ENCODE data around the gene HTR2C. TPM values are rescaled to one million over a fixed set of nuclear protein-coding genes. Genes with fewer than 3 reads are reported as not detected.

Gene HTR2C
- total and polyA plus RNA-seq, 2 of the 4 experiments (the other 2 are of a cell fraction), result not detected

GRCh38 chrX:114599305-114599704 lies 15.4 kb downstream of the HTR2C start:
- no TSS peak for BruUV-seq (replicated peaks)
- WGBS, 2 experiments (ENCODE audit: extremely low coverage in 2 of 2, insufficient read length in 1 of 2), result no CpG with 5 or more reads among the region's 1 CpG
- no peak overlapping the region for H2BK120ac ChIP-seq (ENCODE audit: low read depth, low read length)

More at GRCh38 chrX:114599305-114599704, 15.4 kb downstream of the HTR2C start:
- Histone ChIP-seq H3K4ac (ENCODE audit: low read depth, low read length) (no peak overlapping the region), H3K9ac (ENCODE audit: low read depth, low read length) (no peak overlapping the region), H3K4me1 (ENCODE audit: control insufficient read depth, insufficient read depth, low read length) (no peaks in the 10 kb centered on the region), H3K36me3 (ENCODE audit: control insufficient read depth, insufficient read depth, low read length) (no peaks in the 10 kb centered on the region), H2AFZ (replicated peaks; ENCODE audit: low read length, poor library complexity) (no peak overlapping the region), H2AK5ac (ENCODE audit: low read depth, low read length) (no peak overlapping the region), H3K4me2 (ENCODE audit: low read depth, low read length) (no peak overlapping the region), H2BK5ac (ENCODE audit: low read depth, low read length, poor library complexity, severe bottlenecking) (no peak overlapping the region), H3K23ac (ENCODE audit: low read depth, low read length) (no peak overlapping the region), H3K14ac (replicated peaks; ENCODE audit: low read depth, low read length) (no peak overlapping the region), H3K27ac (ENCODE audit: insufficient read depth, low read length) (no peak overlapping the region), H2AK9ac (replicated peaks; ENCODE audit: low read depth, low read length, poor library complexity) (no peak overlapping the region), H2BK20ac (ENCODE audit: low read depth, low read length) (no peak overlapping the region), H3K4me3 (ENCODE audit: insufficient read depth, low read depth, low read length) (no peak overlapping the region), H3K9me1 (ENCODE audit: insufficient read depth, low read length) (no peaks in the 10 kb centered on the region), H3K18ac (ENCODE audit: low read depth, low read length) (no peak overlapping the region), H2BK15ac (ENCODE audit: low read depth, low read length) (no peak overlapping the region), H3K9me3 (ENCODE audit: control insufficient read depth, insufficient read depth, low read length) (no peaks in the 10 kb centered on the region), H3K56ac (ENCODE audit: extremely low read depth, insufficient read depth, low read length) (no peak overlapping the region), H3K79me1 (ENCODE audit: low read depth in 1 of 2, low read length in 2 of 2) (no peaks in the 10 kb centered on the region), H4K5ac (ENCODE audit: low read depth, low read length) (no peak overlapping the region), H4K8ac (ENCODE audit: low read depth in 2 of 2, low read length in 2 of 2) (no peak overlapping the region), H4K91ac (ENCODE audit: insufficient read depth, low read depth, low read length) (no peak overlapping the region), H3K27me3 (ENCODE audit: control insufficient read depth, insufficient read depth, low read length) (no peaks in the 10 kb centered on the region), H4K20me1 (ENCODE audit: insufficient read depth, low read length) (no peaks in the 10 kb centered on the region)
- dilution Hi-C loops (cut with HindIII; ENCODE audit: low sequenced_read_pairs, unreplicated experiment), result no loop called here
- in situ Hi-C loops (cut with MboI; ENCODE audit: low sequenced_read_pairs), result no loop called here
- no peak for DNase-seq
- intact Hi-C loops (cut with micrococcal nuclease), result no loop called here
- ATAC-seq (ENCODE audit: low read depth), result no peak
- ChIA-PET CTCF (no interaction called here), POLR2A (ENCODE audit: unreplicated experiment) (no interaction called here)
- no peak for TF ChIP-seq CEBPB (IDR thresholded peaks at IDR 0.05; ENCODE audit: low read depth, low read length)
- no peak for TF ChIP-seq MAFK (IDR thresholded peaks at IDR 0.05; ENCODE audit: low read depth, low read length)
- no peak for TF ChIP-seq FOS (IDR thresholded peaks at IDR 0.05; ENCODE audit: low read depth, low read length)
- TF ChIP-seq, protein P1, sequence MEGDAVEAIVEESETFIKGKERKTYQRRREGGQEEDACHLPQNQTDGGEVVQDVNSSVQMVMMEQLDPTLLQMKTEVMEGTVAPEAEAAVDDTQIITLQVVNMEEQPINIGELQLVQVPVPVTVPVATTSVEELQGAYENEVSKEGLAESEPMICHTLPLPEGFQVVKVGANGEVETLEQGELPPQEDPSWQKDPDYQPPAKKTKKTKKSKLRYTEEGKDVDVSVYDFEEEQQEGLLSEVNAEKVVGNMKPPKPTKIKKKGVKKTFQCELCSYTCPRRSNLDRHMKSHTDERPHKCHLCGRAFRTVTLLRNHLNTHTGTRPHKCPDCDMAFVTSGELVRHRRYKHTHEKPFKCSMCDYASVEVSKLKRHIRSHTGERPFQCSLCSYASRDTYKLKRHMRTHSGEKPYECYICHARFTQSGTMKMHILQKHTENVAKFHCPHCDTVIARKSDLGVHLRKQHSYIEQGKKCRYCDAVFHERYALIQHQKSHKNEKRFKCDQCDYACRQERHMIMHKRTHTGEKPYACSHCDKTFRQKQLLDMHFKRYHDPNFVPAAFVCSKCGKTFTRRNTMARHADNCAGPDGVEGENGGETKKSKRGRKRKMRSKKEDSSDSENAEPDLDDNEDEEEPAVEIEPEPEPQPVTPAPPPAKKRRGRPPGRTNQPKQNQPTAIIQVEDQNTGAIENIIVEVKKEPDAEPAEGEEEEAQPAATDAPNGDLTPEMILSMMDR (conservative IDR thresholded peaks at IDR 0.05; ENCODE audit: low read depth, low read length), result no peak
- TF ChIP-seq BHLHE40 (IDR thresholded peaks at IDR 0.05; ENCODE audit: low read depth, low read length), result no peak
- TF ChIP-seq CHD1 (IDR thresholded peaks at IDR 0.05; ENCODE audit: low read depth, low read length), result no peak
- TF ChIP-seq MAZ (IDR thresholded peaks at IDR 0.05; ENCODE audit: borderline replicate concordance, low read depth, low read length), result no peak
- TF ChIP-seq NFE2L2 (IDR thresholded peaks at IDR 0.05; ENCODE audit: low read depth, low read length), result no peak
- TF ChIP-seq RCOR1 (IDR thresholded peaks at IDR 0.05; ENCODE audit: insufficient replicate concordance, low read length), result no peak
- no peak for TF ChIP-seq ELK1 (IDR thresholded peaks at IDR 0.05; ENCODE audit: borderline replicate concordance, low read depth, low read length)
